Activated naive CD8-positive, alpha-beta T cell treated with anti-CD3 and anti-CD28 coated beads, Interleukin-2, amount 10 ng/mL, durations not matched to agents 7 days and 5 days (primary cell): ENCODE measurements around the gene ADK. TPM values are rescaled to one million over a fixed set of nuclear protein-coding genes. Genes with fewer than 3 reads are reported as not detected.

ENCODE experiments used
- ATAC-seq: fragments of 150-1000 bp; cut with Tn5 transposase; one replicate; pipeline ENCODE4 v1.10.0; 2021; ENCODE audit warnings: low read depth, moderate library complexity
- POLR2A ChIA-PET: fragments of 350-600 bp; sonication (Branson Sonifier 250); formaldehyde crosslinking; loops from one replicate; lab custom pipeline; 2021; ENCODE audit warnings: antibody characterized with exemption; lab: Charles Lee
- DNase-seq: peaks from one replicate; pipeline ENCODE4 v3.0.0; 2021
- H3K27ac Mint-ChIP-seq: one replicate; pipeline ENCODE4 v1.8.0; 2022; ENCODE audit warnings: mild to moderate bottlenecking, mixed read lengths
- H3K27me3 Mint-ChIP-seq: one replicate; pipeline ENCODE4 v1.8.0; 2022; ENCODE audit warnings: mild to moderate bottlenecking, moderate library complexity, mixed read lengths
- H3K36me3 Mint-ChIP-seq: one replicate; pipeline ENCODE4 v1.8.0; 2021; ENCODE audit warnings: mild to moderate bottlenecking, mixed read lengths
- H3K4me1 Mint-ChIP-seq: one replicate; pipeline ENCODE4 v1.8.0; 2021; ENCODE audit warnings: mixed read lengths
- H3K4me3 Mint-ChIP-seq: one replicate; pipeline ENCODE4 v1.8.0; 2022; ENCODE audit warnings: mild to moderate bottlenecking, moderate library complexity, mixed read lengths
- H3K9me3 Mint-ChIP-seq: one replicate; pipeline ENCODE4 v1.8.0; 2021; ENCODE audit warnings: mixed read lengths
- total RNA-seq, 2 experiments: library from RNA; stranded (reverse); gene quantifications; one replicate each; pipeline ENCODE4 v1.2.3, GENCODE V29; 2021

Gene ADK
- total RNA-seq, 2 experiments from 2014 or later = 31.6 to 37.9 TPM

DNA sequence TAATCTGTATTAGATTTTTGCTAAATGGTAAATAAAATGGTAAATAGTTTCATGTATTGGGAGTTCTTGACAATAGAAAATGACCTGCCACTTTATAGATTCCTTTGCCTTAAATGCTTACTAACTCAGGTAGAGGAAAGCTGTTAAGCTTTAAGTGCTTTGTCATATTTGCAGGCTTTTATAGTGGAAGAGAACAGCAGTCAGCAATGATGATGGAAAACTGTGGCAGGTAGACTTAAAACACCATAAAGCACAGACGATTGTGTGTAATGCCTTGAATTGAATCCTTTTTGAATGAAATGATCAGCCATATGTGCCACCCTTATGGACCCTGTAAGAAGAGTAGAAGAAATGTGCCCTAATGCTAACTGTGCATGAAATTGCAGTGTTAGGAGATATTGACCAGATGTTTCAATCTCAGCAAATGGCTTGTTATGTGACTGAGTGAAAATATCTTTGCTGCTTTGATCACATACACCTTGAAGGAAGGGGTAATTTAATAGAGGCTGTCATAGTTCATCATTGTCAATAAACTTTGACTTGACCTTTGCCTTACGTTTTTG is 230.4 kb downstream of the ADK start:
- Mint-ChIP-seq H3K27me3 (no peaks in the 10 kb centered on the region), H3K27ac (no peak overlapping the region), H3K9me3 (peaks cover 2% of the 10 kb centered on the region), H3K4me1 (peaks cover 7% of the 10 kb centered on the region), H3K36me3 (peaks cover 13% of the 10 kb centered on the region), H3K4me3 (no peak overlapping the region)
- POLR2A ChIA-PET = no interaction called here
- ATAC-seq (no peak), DNase-seq (no peak)

DNA sequence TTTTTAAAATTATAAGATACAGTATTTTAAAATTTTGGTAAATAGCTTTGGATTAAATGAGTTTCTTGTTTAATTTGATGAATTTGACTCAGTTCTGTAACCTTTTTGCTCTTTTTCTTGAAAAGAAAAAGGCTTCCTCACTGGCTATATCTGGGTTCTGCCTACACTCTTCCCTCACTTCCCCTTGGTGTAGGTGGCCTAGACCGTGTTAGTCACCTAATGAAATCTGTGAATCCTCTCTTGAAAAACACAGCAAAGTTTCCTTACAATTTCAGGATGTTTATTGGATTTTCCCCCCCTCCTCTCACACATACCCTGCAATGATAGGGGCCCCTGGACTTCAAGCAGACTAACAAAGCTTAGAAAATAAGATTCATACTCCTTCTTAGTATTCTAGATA is 231.6 kb downstream of the ADK start:
- Mint-ChIP-seq H3K27ac (peak overlapping the region; percentile 10), H3K4me3 (no peak overlapping the region), H3K27me3 (no peaks in the 10 kb centered on the region), H3K9me3 (peaks cover 2% of the 10 kb centered on the region), H3K4me1 (peaks cover 7% of the 10 kb centered on the region), H3K36me3 (peaks cover 9% of the 10 kb centered on the region)
- DNase-seq (no peak), ATAC-seq (no peak)
- POLR2A ChIA-PET = no interaction called here

DNA sequence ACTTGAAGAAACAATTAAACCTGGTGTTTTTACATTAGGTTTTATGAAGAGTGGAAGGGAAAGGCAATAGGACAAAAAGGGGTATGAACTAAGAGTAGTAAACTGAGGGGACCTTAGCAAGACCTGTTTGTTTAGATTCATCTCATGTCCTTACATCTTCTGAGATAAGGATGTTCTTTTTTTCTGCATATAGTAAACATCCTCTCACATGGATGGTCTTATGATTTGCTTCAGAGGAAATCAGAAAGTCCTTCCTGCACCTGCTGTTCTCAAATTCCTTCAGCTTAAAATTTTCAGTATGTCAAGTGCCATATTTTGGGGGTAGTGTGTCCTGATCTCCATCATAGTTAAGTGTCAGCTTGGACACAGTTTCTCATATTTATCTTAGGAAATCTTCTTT is 232.6 kb downstream of the ADK start:
- no peaks in the 10 kb centered on the region for H3K27me3 Mint-ChIP-seq
- H3K4me3 Mint-ChIP-seq = no peak overlapping the region
- POLR2A ChIA-PET = no interaction called here
- ATAC-seq (no peak), DNase-seq (no peak)
- peaks cover 7% of the 10 kb centered on the region for H3K4me1 Mint-ChIP-seq
- H3K27ac Mint-ChIP-seq = no peak overlapping the region
- H3K36me3 Mint-ChIP-seq = peaks cover 6% of the 10 kb centered on the region
- H3K9me3 Mint-ChIP-seq = no peaks in the 10 kb centered on the region

DNA sequence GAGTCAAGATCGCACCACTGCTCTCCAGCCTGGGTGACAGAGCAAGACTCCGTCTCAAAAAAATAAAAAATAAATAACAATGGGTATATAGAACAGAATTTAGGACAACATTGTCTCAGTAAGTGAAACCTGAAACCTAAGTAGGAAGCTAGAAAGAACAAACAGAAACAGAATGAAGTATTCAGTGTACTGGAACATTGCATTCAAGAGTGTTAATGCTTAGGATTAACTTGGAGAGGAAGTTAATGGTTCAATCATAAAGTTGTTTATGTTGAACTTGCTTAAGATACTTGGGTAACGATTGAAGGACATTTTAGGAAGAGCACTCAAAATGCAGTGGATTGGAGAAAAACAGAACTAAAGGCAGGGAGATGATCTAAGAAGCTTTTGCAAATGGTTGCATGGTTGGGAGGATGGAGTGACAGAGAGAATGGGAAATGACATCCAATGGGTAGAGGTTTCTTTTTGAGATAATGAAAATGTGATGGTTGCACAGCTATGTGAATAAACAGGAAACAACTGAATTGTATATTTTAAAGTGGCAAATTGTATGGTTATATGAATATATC is 233.7 kb downstream of the ADK start:
- no peak for ATAC-seq
- H3K27ac Mint-ChIP-seq = no peak overlapping the region
- H3K4me1 Mint-ChIP-seq = peaks cover 7% of the 10 kb centered on the region
- no peak for DNase-seq
- H3K36me3 Mint-ChIP-seq = peaks cover 7% of the 10 kb centered on the region
- H3K4me3 Mint-ChIP-seq = no peak overlapping the region
- POLR2A ChIA-PET = no interaction called here
- no peaks in the 10 kb centered on the region for H3K9me3 Mint-ChIP-seq
- H3K27me3 Mint-ChIP-seq = no peaks in the 10 kb centered on the region

DNA sequence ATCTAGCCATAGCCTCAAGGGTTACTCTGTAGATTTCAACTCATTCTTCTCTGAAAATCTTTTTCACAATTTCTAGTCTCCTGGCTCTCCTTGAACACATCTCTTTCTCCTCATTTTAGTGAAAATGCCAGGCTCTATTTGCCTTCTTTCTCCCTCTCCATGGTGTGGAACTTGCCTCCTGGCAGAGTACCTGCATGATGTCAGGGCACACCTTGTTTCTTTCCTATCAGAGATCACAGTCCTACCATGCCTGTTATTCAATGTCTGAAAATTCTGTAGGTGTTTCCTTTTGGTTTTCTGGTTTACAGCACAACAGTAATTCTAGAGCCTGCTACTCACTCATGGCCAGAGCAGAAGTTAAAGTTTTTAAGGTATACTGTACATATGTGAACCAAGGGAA is 237.8 kb downstream of the ADK start:
- Mint-ChIP-seq H3K36me3 (peaks cover 7% of the 10 kb centered on the region), H3K27ac (no peak overlapping the region), H3K4me1 (peaks cover 2% of the 10 kb centered on the region), H3K4me3 (no peak overlapping the region), H3K27me3 (no peaks in the 10 kb centered on the region), H3K9me3 (no peaks in the 10 kb centered on the region)
- ATAC-seq = no peak
- DNase-seq = no peak
- POLR2A ChIA-PET = no interaction called here

DNA sequence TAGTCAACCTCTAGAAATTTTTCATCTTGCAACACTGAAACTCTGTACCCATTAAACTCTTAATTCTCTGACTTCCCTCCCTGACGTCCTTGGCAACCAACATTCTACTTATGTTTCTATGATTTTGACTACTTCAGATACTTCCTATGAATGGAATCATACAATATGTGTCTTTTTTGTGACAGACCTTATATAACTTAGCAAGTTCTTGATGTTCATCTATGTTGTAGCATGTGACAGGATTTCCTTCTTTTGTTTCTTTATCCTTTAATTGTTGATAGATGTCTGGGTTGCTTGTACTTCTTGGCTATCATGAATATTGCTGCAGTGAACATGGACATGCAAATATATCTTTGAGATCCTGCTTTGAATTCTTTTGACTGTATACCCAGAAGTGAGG is 240.8 kb downstream of the ADK start:
- H3K27me3 Mint-ChIP-seq = no peaks in the 10 kb centered on the region
- no peak overlapping the region for H3K4me3 Mint-ChIP-seq
- H3K27ac Mint-ChIP-seq = no peak overlapping the region
- ATAC-seq = no peak
- no peak for DNase-seq
- POLR2A ChIA-PET = no interaction called here
- no peaks in the 10 kb centered on the region for H3K4me1 Mint-ChIP-seq
- H3K36me3 Mint-ChIP-seq = peaks cover 19% of the 10 kb centered on the region
- no peaks in the 10 kb centered on the region for H3K9me3 Mint-ChIP-seq

DNA sequence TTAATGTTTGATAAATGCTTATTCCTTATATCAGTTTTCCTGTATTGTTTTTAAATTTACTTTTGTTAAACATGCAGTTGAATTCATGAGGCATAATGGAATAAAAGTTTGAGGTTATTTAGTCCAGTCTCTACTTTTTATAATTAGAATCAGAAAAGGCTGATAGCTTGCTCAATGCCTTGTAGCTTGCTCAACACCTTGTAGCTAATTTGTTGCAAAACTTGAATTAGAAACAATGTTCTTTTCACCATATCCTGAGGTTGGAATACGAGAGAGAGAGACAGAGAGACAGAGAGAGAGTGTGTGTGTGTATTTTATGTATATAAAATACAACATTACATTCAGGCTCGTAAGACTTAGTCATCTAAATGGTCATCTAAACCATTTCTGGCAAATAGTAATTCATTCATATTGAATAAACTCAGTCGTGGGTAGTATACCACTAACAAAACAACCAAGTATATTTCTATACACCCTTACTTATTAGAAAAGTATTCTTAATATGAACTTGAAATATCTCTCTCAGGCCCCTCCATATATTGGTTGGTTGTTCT is 243.5 kb downstream of the ADK start:
- POLR2A ChIA-PET = no interaction called here
- H3K9me3 Mint-ChIP-seq = no peaks in the 10 kb centered on the region
- no peak overlapping the region for H3K27ac Mint-ChIP-seq
- ATAC-seq = no peak
- no peak overlapping the region for H3K4me3 Mint-ChIP-seq
- H3K4me1 Mint-ChIP-seq = no peaks in the 10 kb centered on the region
- H3K36me3 Mint-ChIP-seq = peaks cover 20% of the 10 kb centered on the region
- no peaks in the 10 kb centered on the region for H3K27me3 Mint-ChIP-seq
- DNase-seq = no peak

DNA sequence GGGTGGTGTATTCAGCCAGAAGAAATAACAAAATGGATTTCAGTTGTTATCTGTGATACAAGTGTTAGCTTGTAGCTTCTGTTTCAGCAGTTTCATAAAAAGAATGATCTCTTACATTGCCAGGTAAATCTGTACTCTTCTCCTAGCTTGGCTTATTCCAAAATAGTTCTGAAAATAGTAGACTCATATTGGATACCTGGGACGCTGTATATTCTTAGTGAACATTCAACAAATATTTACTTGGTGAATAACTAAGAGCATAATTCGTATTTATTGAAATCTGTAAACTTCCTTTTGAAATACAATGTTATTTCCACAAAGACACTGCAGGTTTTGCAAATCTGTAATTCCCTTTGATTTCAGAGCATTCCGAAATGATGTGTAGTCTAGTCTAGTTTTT is 249.2 kb downstream of the ADK start:
- Mint-ChIP-seq H3K9me3 (peaks cover 4% of the 10 kb centered on the region), H3K4me1 (no peaks in the 10 kb centered on the region), H3K36me3 (peaks cover 43% of the 10 kb centered on the region), H3K4me3 (no peak overlapping the region), H3K27ac (no peak overlapping the region), H3K27me3 (no peaks in the 10 kb centered on the region)
- ATAC-seq (no peak), DNase-seq (no peak)
- POLR2A ChIA-PET = no interaction called here

DNA sequence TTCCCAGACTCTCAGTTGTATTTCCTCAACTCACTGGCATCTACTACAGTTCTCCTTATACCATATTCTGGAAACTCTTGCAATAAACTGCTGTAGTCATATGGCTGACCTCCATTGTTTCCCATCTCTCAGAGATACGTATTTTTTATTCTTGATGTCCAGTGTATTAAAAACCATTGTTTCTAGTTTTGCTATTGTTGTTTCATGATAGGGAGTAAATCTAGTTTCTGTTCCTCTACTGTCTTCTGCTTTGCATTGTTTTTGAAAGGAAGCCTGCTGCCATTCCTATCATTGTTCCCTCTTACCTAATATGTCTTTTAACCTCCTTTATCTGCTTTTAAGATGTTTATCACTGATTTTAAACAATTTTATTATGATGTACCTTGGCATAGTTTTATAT is 255.0 kb downstream of the ADK start:
- no peak for ATAC-seq
- DNase-seq = no peak
- POLR2A ChIA-PET = no interaction called here
- H3K36me3 Mint-ChIP-seq = peaks cover 46% of the 10 kb centered on the region
- no peak overlapping the region for H3K27ac Mint-ChIP-seq
- peaks cover 6% of the 10 kb centered on the region for H3K9me3 Mint-ChIP-seq
- H3K4me1 Mint-ChIP-seq = no peaks in the 10 kb centered on the region
- H3K4me3 Mint-ChIP-seq = no peak overlapping the region
- no peaks in the 10 kb centered on the region for H3K27me3 Mint-ChIP-seq

DNA sequence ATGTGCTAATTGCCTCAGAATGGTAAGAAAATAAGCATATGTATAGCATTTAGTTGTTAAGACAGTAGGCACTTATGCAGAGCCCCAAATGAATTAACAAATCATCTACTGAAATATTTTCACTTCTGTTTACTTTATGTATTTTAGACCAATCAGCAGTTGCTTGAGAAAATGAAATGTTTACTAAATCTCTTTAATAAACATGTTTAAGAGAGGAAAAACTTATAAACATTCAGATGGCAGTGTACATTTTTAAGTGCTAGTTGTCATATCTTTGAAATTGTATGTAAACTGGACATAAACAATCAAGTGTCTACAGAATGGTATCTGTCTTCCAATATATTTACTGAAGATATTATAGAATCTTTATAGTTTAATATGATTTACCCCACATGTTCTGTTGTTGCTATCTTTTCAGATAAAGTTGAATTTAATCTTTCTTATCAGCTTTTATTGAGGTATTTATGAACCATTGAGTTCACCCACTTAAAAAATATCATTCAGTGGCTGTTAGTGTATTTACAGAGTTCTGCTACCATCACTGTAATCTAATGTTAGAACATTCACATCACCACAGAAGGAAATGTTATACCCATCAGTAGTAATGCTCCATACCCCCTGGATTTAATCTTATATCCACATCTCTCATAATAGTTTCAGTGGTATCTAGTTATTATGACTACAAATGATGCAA is 264.3 kb downstream of the ADK start:
- peaks cover 4% of the 10 kb centered on the region for H3K9me3 Mint-ChIP-seq
- ATAC-seq = no peak
- H3K4me3 Mint-ChIP-seq = no peak overlapping the region
- POLR2A ChIA-PET = no interaction called here
- H3K27me3 Mint-ChIP-seq = no peaks in the 10 kb centered on the region
- no peak overlapping the region for H3K27ac Mint-ChIP-seq
- peaks cover 17% of the 10 kb centered on the region for H3K36me3 Mint-ChIP-seq
- peaks cover 5% of the 10 kb centered on the region for H3K4me1 Mint-ChIP-seq
- DNase-seq = no peak

DNA sequence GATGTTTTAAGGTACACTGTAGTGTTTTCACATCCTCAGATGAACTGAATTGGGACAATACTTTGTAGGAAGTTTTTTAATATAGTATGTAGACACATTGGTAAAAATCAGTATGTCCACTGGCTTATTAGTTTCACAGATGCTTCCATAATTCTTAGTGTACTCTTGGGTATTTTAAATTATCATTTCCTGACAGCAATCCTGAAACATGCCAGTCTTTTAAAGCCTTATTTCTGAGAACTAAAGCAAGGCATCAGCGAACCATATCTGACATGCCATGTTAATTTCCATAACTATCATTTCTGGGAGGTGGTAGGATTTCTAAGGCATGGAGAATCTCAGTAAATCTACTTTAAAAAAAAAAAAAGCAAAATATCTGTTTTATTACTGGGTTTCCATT is 266.4 kb downstream of the ADK start:
- Mint-ChIP-seq H3K4me1 (peaks cover 5% of the 10 kb centered on the region), H3K27me3 (no peaks in the 10 kb centered on the region), H3K36me3 (peaks cover 10% of the 10 kb centered on the region), H3K27ac (no peak overlapping the region), H3K4me3 (no peak overlapping the region), H3K9me3 (no peaks in the 10 kb centered on the region)
- no peak for DNase-seq
- POLR2A ChIA-PET = no interaction called here
- no peak for ATAC-seq

DNA sequence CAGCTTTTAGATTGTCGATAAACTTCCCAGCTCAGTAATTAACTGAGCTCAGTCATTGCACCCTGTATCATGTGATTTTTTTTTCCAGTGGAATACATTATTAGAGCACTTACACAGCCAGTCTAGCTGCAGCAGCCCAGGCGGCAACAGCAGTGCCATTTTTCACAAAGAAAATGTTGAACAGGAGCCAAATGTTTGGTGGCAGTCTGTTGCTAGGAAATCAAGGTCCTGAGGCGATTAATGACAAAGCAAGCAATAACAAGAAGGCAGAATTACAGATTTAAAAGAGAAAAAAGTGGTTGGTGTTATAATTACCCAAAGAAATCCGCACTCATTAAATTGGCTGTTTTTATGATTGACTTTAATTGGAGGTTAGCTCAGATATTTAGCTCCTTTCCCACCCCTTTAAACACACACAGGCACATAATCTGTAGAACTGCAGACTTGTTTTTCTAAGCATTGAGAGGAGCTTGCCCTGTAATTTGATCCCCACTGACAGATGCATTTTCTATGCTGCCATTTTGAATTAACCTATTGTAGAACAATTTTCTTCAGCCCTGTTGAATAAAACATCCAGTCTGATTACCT is 267.4 kb downstream of the ADK start:
- H3K4me1 Mint-ChIP-seq = peaks cover 5% of the 10 kb centered on the region
- DNase-seq = no peak
- POLR2A ChIA-PET = interaction anchor here (0.5 kb wide), 1 partner anchor 186 kb away, joined by 4 read pairs; no protein-coding TSS in a partner anchor
- no peak overlapping the region for H3K4me3 Mint-ChIP-seq
- H3K27me3 Mint-ChIP-seq = no peaks in the 10 kb centered on the region
- H3K27ac Mint-ChIP-seq = no peak overlapping the region
- H3K9me3 Mint-ChIP-seq = peaks cover under 1% of the 10 kb centered on the region
- no peak for ATAC-seq
- peaks cover 5% of the 10 kb centered on the region for H3K36me3 Mint-ChIP-seq

DNA sequence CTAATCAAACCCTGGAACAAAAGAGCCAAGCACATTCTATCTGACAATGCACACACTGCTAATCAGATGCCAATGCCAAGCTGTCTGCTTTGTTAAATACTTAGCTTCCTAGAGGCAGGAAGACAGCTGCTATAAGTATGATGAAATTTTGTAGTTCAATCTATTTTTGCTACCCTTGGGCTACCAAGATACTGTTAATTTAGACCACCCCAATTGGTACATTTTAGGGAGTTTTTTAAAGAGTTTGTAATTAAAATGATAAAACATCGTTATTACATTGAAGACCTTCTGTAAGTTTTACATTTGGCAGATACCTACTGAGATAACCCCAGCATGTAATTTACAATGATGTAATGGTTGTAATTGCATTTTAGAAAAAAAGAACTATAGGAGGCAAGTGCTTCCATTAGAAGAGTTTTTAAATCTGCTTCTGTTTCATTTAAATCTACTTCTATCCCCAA is 268.5 kb downstream of the ADK start:
- H3K27ac Mint-ChIP-seq = no peak overlapping the region

More for the DNA sequence above, 268.5 kb downstream of the ADK start:
- DNase-seq (no peak), ATAC-seq (no peak)
- no peak overlapping the region for H3K4me3 Mint-ChIP-seq
- peaks cover 5% of the 10 kb centered on the region for H3K4me1 Mint-ChIP-seq
- POLR2A ChIA-PET = no interaction called here
- peaks cover 11% of the 10 kb centered on the region for H3K36me3 Mint-ChIP-seq
- H3K9me3 Mint-ChIP-seq = peaks cover 3% of the 10 kb centered on the region
- no peaks in the 10 kb centered on the region for H3K27me3 Mint-ChIP-seq
